T1000 (cell line): ENCODE measurements around the gene PLPP7.
"Not testable (repeated sequence)": the region's sequence is repeated elsewhere in the genome, so short reads cannot be mapped to it uniquely, and the experiment has no call there.

Experiments
- DNase-seq: peaks from one replicate; lab custom pipeline; 2025; ENCODE audit warnings: mixed read lengths; lab: John Stamatoyannopoulos, UW

PLPP7 gene

GRCh38 chr9:131266266-131267229 lies 23.0 kb upstream of the PLPP7 start:
- DNase-seq, result no peak

GRCh38 chr9:131270171-131271015 lies 19.1 kb upstream of the PLPP7 start:
- DNase-seq, result no peak

GRCh38 chr9:131271016-131271273 lies 18.6 kb upstream of the PLPP7 start:
- DNase-seq, result not testable (repeated sequence)

GRCh38 chr9:131271506-131271931 lies 18.0 kb upstream of the PLPP7 start:
- no peak for DNase-seq

GRCh38 chr9:131272212-131272611 lies 17.3 kb upstream of the PLPP7 start:
- DNase-seq, result no peak

GRCh38 chr9:131273146-131273855 lies 16.2 kb upstream of the PLPP7 start:
- DNase-seq, result no peak

- DNase-seq, result no peak
Observed at GRCh38 chr9:131273856-131274673, 15.5 kb upstream of the PLPP7 start.

- DNase-seq, result no peak
Observed at GRCh38 chr9:131274674-131275331, 14.7 kb upstream of the PLPP7 start.

- DNase-seq, result no peak
Observed at GRCh38 chr9:131275332-131276093, 14.0 kb upstream of the PLPP7 start.

- DNase-seq, result no peak
Observed at GRCh38 chr9:131276094-131276888, 13.2 kb upstream of the PLPP7 start, which contains the start of gene FAM78A. FAM78A (minus strand) TSS chr9:131276510; CDS start chr9:131276179, 331 bp downstream.

- DNase-seq, result no peak
Observed at GRCh38 chr9:131276891-131277286, 12.6 kb upstream of the PLPP7 start.

GRCh38 chr9:131277287-131277909 lies 12.1 kb upstream of the PLPP7 start:
- no peak for DNase-seq

- DNase-seq, result no peak
Observed at GRCh38 chr9:131277910-131278701, 11.4 kb upstream of the PLPP7 start.

- DNase-seq, result no peak
Observed at GRCh38 chr9:131278702-131279111, 10.8 kb upstream of the PLPP7 start.

- DNase-seq, result no peak
Observed at GRCh38 chr9:131279196-131279862, 10.2 kb upstream of the PLPP7 start.

GRCh38 chr9:131279863-131280570 lies 9.5 kb upstream of the PLPP7 start:
- DNase-seq, result no peak

- no peak for DNase-seq
Observed at GRCh38 chr9:131280660-131281059, 8.9 kb upstream of the PLPP7 start.
